HG03571 (cell line): ENCODE results near the gene ANP32E.
"Not testable (repeated sequence)": the region's sequence is repeated elsewhere in the genome, so short reads cannot be mapped to it uniquely, and the experiment has no call there.

Source experiments
- ATAC-seq: cut with Tn5 transposase; IDR thresholded peaks from one replicate; pipeline ENCODE4 v1.9.1; 2021; ENCODE audit not compliant: unreplicated experiment

Gene ANP32E

DNA sequence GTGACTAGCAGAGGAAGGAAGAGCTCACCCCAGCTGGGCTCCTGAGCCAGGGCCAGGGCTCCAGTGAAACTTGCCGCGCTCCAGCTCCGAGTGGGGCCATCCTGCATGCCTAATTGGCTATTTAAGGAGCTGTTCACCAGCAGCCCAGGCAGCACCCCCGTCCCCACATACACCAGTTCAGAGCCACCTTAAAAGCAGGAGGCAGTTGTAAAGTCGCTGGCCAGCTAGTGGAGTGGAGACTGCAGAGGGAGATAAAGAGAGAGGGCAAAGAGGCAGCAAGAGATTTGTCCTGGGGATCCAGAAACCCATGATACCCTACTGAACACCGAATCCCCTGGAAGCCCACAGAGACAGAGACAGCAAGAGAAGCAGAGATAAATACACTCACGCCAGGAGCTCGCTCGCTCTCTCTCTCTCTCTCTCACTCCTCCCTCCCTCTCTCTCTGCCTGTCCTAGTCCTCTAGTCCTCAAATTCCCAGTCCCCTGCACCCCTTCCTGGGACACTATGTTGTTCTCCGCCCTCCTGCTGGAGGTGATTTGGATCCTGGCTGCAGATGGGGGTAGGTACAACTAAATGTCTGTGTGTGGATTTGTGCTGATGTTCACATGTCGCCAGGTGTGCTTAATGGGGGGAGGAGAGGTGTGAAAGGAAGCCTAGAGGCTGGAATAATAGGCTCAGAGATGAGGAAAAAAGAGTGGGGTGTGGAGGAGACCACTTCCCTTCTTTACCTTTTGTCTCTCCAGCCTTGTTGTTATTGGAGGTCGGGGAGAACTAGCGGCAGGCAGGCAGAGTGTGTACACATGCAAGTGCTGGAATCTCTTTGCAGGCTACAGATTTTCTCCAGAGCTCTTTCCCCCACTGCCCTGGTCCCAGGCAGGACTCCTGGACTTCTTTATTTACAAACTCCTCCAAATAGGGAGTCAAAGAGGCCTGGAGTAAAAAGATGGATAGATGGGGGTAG is 22.0 kb upstream of the ANP32E start, which contains the start of gene CA14:
CA14 (plus strand) TSS at position 151 of the 962 bp plus-strand sequence; CDS start at position 506, 355 bp downstream.
- no peak for ATAC-seq

- no peak for ATAC-seq
These were observed 20.8 kb upstream of the ANP32E start for GRCh38 chr1:150256554-150257341.

- no peak for ATAC-seq
These were observed 20.3 kb upstream of the ANP32E start for GRCh38 chr1:150256198-150256553.

DNA sequence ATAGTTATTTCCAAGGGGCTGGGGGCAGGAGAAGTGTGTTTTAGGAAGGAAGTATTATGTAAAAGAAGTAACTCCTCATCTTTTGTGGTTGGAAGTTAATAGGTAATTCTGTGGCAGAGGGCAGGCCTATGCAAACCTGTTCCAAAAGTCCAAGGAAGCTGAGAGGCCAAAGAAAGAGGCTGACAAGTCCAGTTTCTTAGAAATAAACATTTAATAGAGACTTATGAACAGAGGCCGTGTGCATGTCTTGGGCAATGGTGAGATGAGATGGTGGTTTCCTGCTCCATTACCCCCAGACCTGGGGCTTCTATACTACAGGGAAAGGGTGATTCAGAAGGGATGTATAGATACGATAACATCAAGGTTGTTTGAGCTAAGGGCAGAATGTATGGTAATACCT is 14.0 kb upstream of the ANP32E start:
- no peak for ATAC-seq

- no peak for ATAC-seq
These were observed 7.1 kb upstream of the ANP32E start for GRCh38 chr1:150243003-150243402.

DNA sequence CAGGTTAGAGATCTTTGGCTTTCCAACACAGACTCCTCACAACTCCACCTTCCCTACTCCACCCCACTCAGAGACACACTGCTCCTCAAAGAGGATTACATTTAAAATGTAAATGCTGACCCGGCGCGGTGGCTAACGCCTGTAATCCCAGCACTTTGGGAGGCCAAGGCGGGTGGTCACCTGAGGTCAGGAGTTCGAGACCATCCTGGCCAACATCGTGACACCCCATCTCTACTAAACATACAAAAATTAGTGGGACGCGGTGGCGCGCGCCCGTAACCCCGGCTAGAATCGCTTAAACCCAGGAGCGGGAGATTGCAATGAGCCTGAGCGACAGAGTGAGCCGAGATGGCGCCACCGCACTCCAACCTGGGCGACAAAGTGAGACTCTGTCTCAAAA is 1.8 kb upstream of the ANP32E start:
- ATAC-seq, result no peak

GRCh38 chr1:150237176-150237575 is 1.3 kb upstream of the ANP32E start:
- ATAC-seq, result not testable (repeated sequence)

DNA sequence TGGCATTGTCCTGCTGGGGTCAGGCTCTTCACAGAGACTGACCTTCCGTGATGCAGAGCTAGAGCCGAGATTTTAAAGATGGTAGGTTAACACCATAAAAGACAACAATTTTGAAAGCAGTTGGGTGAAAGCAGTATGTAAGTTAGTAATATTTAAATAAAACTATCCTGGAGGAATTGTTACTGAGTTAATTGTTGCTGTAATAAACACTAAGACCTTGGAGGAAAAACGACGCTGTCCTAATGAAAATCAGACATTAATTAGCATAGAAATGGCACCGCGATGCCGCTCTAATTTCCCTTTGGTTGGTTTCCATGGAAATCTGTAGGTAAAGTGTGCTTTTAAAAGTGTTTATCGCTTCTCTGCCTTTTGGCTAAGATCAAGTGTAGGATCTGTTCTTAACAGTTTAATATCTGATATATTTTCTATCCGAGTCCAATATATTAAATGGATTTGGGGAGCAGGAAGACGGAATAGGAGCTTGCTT is 745 bp upstream of the ANP32E start:
- ATAC-seq, result no peak

DNA sequence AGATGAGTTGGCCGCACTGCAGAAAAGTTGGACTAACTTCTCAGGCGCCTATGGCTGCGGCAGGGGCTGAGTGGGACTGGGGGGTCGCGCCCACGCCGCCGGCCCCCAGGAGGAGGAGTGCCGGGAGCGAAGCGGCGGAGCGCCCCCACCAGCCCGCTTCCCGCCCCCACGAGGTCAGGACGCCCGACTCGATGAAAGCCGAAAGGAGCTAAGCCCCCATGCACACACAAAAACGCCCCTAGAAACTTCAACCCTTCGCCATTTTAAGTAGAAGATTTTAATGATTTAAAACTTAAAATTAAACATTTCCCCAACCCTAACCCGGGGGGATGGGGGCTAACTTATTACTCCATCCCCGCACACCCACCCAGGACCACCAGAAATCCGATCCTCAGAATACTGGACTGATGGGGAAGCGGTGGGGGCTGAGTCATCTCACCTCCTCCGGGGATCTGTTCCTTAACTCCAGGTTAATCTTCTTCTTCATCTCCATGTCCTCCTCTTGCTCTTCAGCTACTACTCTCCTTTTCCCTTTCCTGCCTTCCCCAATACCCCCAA is 539 bp downstream of the ANP32E start:
- ATAC-seq, result no peak

DNA sequence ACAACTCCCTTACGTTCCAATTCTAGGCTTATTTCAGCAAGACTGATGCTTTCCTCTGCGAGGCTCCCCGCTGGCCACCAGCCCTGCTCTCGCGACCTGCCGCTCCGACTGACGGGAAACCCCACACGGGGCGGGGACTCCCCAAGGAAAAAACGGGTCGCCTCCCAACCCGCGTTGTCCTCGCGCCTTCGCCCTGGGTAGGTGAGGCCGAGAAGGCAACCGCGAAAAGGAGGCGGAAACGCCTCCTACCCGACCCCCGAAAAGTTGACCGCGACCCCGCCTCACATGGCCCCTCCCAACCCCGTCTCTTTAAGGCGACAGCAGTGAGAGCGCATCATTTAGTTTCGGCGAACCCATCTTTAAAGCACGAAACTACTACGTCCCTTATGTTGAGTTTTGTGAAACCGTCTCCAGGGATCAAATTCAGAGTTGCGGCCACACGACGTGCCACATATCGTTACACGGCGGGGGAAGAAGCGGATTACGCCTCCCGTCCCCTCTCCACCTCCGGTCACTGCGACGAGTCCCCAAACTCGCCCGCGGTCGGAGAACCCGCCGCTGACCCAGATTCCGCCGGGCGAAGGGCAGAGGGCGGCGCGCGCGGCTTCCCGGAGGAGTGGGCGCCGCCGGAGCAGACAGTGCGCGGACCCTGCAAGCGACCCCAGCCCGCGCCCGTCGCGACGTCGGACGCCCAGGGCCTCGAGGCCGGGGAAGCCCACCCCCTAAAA is 1.2 kb downstream of the ANP32E start:
- ATAC-seq, result peak; percentile 35

DNA sequence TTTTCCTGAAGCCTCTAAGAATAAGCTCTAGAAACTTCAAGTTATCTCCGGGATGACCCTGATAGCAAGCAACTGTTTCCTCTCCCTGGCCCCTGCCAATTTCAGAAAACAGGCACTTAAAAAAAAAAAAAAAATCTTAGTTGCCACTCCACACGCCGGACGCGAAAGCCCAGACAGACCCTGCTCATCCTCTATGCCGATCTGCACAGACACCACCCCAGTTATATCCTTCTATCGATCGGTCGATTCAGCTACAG is 1.7 kb downstream of the ANP32E start:
- no peak for ATAC-seq

DNA sequence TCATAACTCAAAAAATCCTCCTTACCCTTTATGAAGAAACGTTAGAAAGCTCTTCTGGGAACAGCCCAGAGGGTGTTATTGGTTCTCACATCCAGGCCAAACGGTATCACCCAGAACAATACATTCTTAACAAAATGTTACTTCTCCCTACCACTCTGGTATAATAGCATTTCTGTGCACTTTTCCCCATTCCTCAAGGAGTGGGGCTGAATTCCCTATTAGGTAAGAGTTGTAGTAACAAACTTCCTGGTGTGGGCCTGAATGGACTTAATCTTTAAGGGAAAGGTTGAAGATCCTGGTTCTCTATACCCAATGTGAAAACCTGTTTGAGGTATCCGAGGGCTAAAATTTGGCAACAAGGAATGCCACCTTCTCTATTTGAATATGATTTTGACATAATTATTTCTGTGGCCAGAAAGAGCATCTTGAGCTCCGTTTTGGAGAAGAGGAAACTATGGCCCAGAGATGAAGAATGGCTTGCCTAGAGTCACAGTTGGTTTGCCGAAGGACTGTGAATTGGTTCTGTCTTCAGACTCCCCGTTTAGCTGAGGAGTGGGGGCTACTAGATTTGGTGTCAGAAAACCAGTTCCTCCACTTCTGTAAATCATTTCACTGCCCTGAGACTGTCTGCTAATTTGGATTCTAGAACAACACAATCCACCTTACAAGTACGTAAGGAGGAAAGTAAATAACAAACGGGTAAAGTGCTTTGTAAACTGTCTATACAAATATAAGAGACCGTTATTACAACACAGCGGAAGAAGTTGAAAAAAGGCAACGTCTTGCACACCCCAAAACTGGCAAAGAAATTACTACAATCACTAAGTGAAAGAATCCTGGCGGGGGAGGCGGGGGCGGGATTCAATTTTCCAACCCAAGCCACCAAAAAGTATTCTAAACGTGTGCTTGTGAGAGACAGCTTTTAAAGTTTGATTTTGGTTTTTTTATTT is 2.3 kb downstream of the ANP32E start:
- ATAC-seq, result no peak

GRCh38 chr1:150232921-150233320 is 3.0 kb downstream of the ANP32E start:
- not testable (repeated sequence) for ATAC-seq

GRCh38 chr1:150228246-150228645 is 7.7 kb downstream of the ANP32E start:
- not testable (repeated sequence) for ATAC-seq

GRCh38 chr1:150227228-150227627 is 8.7 kb downstream of the ANP32E start:
- no peak for ATAC-seq

- no peak for ATAC-seq
These were observed 9.4 kb downstream of the ANP32E start for GRCh38 chr1:150226486-150226885.

DNA sequence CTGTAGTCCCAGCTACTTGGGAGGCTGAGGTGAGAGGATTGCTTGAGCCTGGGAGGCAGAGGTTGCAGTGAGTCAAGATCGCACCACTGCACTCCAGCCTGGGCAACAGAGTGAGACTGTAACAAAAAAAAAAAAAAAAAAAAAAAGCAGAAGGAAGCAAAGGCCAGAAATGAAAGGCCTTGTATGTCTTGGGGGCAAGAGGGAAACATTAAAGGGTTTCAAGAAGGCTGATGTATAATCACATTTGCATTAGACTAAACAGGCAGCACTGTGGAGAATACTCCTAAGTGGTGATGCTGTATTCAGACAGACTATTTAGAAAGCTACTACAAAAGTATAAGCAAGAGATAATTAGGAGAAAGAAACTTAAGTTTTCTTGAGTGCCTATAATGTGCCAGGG is 10.4 kb downstream of the ANP32E start:
- ATAC-seq, result no peak

DNA sequence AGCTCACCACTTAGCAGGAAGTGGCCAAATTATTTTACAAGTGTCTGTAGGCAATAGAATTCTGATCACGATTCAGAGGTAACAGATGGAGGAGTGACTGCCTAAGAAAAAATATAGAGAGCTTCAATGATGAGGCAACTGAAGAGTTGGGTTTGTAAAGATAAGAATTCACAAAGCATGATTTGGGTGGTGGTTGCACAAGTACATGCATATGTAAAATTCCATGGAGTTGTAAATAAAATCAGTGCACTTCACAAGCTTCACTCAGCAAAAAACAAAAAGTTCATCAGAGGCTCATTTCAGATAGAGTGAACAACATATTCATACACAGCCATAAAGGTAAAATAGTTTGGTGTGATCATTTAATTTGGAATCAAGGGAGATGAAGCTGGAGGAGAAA is 10.9 kb downstream of the ANP32E start:
- ATAC-seq, result no peak

GRCh38 chr1:150221552-150221951 is 14.4 kb downstream of the ANP32E start:
- no peak for ATAC-seq

DNA sequence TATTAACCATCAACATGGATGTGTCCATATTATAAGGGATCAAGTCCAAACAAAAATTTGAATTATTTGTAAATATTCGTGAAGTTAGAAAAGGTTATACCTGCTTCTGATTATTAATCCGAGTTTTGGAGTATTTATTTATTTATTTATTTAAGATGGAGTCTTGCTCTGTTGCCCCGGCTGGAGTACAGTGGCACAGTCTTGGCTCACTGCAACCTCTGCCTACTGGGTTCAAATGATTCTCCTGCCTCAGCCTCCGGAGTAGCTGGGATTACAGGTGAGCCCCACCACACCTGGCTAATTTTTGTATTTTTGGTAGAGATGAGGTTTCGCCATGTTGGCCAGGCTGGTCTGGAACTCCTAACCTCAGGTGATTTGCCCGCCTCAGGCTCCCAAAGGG is 20.1 kb downstream of the ANP32E start:
- ATAC-seq, result not testable (repeated sequence)
